Measurements from ENCODE around the gene CELF2.

GRCh38 chr10:11156480-11156879, 138.8 kb downstream of the CELF2 start:
- TF ChIP-seq CTCF (IDR thresholded peaks at IDR 0.05) (no peak), POLR2A (IDR thresholded peaks at IDR 0.05) (no peak)
